ENCODE data around the gene IGBP1.
"Not testable (repeated sequence)": the region's sequence is repeated elsewhere in the genome, so short reads cannot be mapped to it uniquely, and the experiment has no call there.

IGBP1 gene

DNA sequence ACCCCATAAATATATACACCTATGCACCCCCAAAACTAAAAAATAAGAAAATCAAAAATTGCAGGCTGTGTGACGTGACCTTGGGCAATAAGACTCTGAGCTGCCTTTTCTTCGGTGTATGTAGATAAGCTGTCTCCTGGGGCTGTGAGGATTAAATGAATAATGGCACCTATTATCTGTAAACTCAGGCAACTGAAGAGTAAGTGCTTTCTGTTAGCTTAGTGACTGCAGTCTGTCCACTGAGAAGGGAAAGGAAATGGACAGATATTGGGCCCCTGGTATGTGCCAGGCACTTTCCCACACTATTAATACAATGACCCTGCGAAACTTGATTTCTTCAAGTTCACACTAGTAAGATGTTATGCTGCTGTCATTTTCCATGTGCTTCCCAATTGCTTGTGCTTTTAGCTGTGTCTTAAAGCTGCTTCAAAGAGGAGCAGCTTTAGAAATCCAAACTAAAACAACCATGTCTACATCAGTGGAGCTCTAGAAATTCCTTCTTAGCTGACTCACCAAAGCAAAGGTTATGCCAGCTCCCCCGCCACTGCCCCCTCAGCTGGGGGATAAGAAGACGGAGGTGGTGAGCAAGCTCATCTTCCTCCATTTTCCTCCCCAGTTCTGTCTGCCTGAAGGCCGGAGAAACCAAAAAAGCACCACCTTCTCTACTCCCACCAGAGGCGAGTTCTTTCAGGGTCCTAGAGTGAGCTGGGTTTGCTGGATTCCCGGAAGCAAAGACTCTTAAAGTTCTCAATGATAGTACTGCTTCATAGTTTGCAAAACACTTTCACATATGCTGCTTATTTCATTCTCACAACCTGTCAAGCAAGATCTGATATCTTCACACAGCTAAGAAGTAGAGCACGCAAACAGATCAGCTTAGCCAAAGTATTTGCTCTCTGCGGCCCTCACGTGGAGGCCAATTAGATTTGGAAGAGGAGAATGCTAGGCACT, 35.3 kb downstream of the IGBP1 start:
- peak; percentile 87 for DNase-seq

DNA sequence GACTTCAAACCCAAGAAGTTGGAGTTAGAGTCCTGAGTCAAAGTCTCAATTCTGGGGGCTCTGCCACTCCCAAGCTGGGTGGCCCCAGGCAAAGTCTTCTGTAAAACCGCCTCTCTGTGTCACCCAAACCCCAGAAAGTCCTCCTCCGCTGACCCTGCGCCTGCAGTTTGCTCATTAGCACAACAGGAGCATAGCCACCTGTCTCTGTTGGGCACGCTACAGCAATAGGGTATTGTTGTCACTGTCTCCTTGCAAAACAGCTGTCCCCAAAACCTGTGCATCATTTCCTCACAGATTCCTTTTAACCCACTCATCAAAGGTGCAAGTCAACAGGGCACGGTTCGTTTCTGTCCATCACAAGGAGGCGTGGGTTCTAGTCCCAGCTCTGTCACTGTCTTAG, 36.0 kb downstream of the IGBP1 start:
- DNase-seq = no peak

DNA sequence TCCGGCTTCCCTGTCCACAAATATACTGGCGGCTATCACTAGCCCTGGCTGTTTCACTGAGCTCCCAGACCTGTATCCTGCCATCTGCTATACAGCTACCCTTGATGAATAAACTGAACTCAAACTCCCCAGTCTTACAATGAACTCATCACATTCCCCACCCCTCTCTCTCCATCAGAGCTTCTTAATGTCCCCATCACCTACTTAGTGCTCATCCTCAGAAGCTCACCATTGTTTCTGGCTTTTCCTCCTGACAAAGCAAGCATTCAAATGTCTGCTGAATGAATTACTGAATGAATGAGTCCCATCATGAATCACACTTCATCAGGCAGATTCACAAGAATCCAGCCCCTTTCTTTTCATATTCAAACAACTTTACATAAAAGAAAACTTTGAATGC, 38.4 kb downstream of the IGBP1 start:
- DNase-seq = no peak

DNA sequence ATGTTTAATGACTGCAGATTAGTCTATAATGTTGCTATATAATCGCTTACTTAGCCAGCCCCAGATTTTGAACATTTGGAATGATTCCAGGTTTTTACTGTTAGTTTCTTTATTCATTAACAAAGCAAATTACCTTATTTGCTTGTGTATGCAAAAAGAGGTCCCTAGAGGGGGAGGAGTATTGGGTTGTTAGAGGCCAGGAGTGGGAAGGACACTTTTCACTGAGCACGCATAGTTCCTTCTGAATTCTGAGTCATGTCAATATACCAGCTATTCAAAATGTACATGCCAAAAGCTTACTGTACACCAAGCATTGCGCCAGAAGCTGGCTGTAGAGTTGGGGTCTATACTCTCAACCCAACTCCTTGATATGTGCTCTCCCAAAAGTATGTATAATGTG, 39.0 kb downstream of the IGBP1 start:
- DNase-seq = no peak

DNA sequence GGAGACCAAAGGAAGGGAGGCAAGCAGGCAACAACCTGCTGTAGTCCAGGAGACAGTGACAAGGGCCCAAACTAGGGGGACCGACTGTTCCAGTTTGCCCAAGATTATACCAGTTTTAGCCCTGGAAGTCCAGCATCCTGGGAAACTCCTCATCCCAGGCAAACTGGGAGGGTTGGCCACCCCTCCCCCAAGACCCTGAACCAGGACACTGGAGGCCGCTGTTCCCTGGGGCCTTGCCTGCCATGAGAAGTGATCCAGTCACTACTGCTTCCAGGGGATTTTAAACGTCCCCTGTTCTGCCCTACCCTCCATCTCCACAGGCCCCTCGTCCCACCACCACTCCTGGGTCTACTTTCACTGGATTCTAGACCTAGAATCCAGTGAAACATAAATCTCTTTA, 39.7 kb downstream of the IGBP1 start:
- DNase-seq = no peak

DNA sequence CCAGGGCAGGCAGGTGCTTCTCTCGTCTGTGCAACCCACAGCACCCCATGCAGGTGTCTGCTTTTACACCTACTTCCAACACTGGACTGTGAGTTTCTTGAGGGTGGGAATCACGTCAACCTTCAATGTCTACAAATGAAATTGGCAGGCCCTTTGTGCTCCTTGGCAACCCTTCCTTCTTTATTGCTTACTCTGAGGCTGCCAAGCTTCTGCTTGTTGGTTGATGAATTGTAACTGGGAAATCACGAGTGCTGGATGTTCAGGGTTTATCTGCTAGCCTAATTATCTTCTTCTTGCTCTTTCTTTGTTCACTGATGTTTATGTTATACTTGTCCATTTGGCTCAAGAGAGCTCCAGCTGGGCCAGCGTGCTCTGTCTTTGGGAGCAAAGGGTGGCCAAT, 41.5 kb downstream of the IGBP1 start:
- no peak for DNase-seq

DNA sequence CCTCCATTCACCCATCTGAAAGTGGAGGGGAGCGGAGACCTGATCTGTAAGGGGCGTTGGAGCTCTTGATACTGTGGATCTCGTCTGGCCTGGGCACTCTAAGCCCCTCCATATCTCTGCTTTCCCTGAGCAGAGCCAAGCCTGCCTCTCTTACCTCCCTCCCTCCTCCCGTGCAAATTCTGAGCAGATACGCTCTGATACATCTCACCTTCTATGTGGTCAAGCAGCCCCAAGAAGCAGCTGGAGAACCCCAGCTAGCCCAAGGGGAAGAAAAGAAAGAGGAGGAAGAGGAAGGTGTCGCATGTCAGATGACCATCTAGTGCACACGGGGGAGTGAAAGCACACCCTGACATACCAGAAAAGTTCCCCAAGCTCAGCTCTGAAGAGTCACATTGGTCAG, 42.1 kb downstream of the IGBP1 start:
- DNase-seq = no peak

DNA sequence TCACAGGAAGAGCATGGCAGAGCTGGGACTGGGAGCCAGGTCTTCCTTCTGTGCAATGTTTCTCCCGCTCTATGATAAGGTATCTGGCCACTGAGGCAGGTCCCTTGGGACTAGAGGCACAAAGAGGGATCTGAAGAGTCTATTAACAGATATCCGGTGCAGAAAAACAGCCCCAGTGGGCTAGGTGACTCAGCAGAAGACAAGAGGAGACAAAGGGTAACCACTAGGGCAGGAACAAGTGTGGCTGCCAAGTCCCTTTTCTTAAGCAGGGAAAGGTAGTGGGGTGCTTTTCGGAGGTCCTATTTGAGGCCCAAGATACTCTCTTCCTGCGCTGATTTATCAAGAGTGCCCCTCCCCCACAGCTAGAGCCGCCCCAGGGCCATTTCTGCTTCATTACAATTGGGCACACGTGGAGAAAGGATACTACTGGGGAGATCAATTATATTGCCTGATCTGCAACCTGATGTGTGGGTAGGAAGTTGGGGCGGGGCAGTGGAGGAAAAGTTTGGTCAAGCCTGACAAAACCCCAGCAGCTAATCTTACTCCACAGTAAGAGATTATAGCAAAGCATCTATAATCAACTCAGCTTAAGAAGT, 43.8 kb downstream of the IGBP1 start, which contains the start of gene DGAT2L6:
TSS of gene DGAT2L6 (plus strand) at position 546 of the 596 bp plus-strand sequence. CDS start 100 bp downstream, outside the sequence.
- DNase-seq = no peak

DNA sequence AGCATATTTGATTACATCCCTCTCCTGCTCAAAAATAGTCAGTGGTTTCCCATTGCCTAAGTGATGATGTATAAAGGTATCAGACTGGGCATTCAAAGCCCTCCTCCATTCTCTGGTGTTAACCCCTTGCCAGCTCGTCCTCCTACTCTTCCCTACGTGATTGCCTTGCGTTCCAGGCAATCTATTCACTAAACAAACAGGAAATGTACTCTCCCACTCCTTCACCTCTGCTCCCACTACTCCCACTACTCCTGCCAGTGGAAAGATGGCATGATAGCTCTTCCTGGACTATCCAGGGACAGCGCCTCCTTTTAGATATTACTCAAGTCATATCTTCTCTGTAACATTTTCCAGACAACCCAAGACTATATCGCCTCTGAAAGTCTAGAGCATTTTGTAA, 49.8 kb downstream of the IGBP1 start:
- DNase-seq = no peak

DNA sequence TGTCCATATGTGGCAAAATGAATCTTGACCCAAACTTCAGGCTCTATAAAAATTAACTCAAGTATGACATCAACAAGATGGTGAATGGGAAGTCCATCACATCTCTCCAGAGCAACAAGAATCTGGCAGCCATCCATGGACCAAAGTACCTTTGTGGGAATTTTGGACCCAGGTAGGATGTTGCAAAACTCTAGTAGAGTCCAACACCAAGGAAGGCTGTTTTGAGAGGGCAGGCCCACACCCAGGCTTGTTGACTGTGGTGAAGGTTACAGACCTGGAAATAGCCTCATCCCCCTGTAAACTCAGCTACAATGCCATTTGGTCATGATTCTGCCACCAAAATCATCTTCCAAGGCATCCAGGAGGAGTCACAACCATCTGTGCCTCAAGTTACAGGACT, 57.0 kb downstream of the IGBP1 start:
- no peak for DNase-seq

DNA sequence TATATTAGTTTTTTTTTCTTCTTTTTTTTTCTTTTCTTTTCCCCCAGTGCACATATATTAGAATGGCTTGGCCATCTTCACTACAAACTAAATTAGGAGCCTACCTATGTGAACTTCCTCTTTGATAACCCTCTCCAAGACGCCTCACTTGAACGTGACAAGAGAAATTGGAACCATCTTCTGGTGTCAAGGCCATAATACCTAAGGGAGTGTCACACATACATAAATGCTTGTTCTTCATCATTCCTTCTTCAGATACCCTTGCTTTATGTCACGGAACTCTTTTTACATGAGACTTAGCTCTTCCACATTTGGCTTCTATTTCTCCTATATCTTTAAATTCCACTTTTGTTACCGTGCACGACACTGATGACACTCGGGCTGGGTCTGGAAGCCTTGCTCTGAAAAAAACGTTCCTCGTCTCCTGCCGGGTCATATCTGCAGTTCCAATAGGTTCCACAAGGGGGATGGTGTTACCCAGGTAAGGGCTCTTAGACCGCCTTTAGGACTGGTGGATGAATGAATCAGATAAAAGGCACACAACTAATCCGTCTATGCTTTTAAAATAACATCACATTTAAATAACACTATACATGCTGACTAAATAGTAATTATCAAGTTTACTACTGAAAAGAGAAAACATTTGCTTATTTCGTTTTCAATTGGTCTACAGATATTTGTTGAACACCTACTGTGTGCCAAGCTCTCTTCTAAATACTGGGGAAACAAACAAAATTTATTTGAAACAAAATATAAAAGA, 63.9 kb downstream of the IGBP1 start:
- DNase-seq = peak; percentile 66

DNA sequence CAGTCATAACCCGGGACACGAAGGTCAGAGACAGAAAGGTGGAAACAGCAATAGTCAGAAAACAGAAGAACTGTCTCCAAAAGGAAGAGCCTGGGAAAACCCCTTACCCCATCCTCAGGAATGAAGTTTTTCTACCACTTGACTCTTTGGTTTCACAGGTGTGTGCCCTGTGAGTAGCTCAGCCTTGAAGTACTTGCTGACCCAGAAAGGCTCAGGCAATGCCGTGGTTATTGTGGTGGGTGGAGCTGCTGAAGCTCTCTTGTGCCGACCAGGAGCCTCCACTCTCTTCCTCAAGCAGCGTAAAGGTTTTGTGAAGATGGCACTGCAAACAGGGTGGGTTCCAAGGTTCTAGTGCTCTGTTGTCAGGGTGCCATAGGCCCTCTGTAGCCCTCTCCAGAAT, 68.5 kb downstream of the IGBP1 start:
- no peak for DNase-seq

DNA sequence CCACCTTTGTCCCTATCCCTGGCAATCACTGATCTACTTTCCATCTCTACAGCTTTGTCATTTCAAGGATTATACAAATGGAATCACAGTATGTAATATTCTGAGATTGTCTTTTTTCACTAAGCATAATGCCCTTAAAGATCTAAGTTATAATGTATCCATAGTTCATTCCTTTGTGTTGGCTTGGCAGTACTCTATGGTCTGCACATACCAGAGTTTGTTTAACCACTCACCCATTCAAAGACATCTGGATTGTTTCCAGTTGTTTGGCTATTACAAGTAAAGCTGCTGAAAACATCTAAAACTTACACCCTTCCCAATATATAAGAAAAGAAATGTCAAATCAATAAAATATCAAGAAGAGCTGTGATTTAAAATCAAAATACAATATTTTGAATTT, 75.2 kb downstream of the IGBP1 start:
- DNase-seq = no peak

DNA sequence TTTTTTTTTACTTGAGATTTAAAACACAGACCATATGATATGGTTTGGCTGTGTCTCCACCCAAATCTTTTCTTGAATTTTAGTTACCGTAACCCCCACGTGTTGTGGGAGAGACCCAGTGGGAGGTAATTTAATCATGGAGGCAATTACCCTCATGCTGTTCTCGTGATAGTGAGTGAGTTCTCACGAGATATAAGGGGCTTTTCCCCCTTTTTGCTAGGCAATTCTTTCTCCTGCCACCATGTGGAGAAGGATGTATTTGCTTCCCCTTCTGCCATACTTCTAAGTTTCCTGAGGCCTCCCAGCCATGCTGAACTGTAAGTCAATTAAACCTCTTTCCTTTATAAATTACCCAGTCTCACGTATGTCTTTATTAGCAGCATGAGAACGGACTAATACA, 76.3 kb downstream of the IGBP1 start:
- DNase-seq = not testable (repeated sequence)
